Stimulated activated CD8-positive, alpha-beta memory T cell treated with anti-CD3 and anti-CD28 coated beads, Interleukin-2, amount 100 ng/mL, for 48 hours (primary cell): ENCODE results near the gene ARHGAP6.
A peak's percentile ranks its signal among the peaks of the same experiment; 100 is the strongest.
"Not testable (repeated sequence)": the region's sequence is repeated elsewhere in the genome, so short reads cannot be mapped to it uniquely, and the experiment has no call there.

Experiments used
- DNase-seq, 2 donors: peaks; one replicate each; pipeline ENCODE4 v3.0.0-alpha.2; 2020; ENCODE audit warnings: low read depth in 2 of 2

The ARHGAP6 gene

DNA sequence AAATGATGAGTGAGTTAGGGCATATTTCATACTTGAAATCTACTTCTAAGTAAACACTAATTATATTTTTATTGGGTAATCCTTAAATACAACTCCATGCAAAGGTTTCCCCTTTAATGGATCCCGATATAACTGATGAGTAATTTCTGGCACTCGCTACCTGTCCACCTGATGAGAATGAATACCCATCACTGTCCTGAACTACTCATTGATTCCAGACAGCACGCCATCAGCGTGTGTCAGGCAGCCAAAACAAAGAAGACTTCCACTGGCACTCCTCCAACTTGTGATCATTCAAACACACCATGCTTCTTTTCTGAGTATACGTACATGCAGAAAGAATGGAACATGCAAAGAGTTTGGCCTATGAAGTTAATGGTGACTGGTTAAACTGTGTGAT, 485.1 kb downstream of the ARHGAP6 start:
- no peak for DNase-seq

- DNase-seq = no peak
These were observed 493.3 kb downstream of the ARHGAP6 start for GRCh38 chrX:11172415-11172814.

- no peak for DNase-seq
These were observed 493.8 kb downstream of the ARHGAP6 start for GRCh38 chrX:11171956-11172355.

DNA sequence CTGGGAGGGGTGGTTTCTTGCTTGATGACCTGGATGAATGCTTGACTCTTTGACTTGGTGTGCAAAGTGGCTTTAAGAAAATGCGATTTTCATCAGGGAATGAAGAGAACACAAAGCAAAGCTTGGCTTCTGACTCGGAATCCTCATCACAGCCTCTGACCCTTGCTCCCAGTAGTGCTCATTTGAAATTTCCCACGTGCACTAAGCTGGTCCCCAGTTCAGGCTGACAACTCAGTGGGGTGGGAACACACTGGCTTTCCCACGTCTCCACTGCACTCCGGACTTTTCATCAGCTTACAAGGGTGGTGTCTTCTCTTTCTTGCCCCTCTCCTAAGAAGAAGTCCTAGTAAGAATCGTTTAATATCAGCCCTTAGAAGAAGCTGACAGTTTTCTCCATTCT, 501.3 kb downstream of the ARHGAP6 start:
- DNase-seq = no peak

- DNase-seq = no peak
These were observed 506.6 kb downstream of the ARHGAP6 start for GRCh38 chrX:11159149-11159548.

- DNase-seq = no peak
These were observed 513.7 kb downstream of the ARHGAP6 start for GRCh38 chrX:11151799-11152559.

DNA sequence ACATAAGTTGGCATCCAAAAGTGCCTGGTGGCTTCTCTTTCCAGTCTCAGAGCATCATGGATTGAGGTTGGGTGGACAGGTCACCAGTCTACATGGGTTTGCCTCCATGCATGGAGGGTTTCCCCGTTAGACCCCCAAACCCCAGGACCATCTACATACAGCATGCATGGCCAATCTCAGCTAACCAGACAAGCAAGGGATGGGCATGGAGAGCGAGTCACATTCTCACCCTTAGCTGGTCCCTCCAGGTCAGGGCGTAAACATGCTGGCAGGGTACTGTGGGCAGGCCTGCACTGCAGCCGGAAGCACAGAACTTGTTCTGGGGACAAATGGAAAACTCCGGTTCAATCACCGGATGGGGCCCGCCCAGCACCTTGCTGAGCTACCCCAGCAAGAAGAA, 517.3 kb downstream of the ARHGAP6 start:
- DNase-seq = no peak

- no peak for DNase-seq
These were observed 519.3 kb downstream of the ARHGAP6 start for GRCh38 chrX:11146411-11146810.

GRCh38 chrX:11143931-11144678, 521.6 kb downstream of the ARHGAP6 start:
- peak in 1 of 2 donors; percentile 1 for DNase-seq

DNA sequence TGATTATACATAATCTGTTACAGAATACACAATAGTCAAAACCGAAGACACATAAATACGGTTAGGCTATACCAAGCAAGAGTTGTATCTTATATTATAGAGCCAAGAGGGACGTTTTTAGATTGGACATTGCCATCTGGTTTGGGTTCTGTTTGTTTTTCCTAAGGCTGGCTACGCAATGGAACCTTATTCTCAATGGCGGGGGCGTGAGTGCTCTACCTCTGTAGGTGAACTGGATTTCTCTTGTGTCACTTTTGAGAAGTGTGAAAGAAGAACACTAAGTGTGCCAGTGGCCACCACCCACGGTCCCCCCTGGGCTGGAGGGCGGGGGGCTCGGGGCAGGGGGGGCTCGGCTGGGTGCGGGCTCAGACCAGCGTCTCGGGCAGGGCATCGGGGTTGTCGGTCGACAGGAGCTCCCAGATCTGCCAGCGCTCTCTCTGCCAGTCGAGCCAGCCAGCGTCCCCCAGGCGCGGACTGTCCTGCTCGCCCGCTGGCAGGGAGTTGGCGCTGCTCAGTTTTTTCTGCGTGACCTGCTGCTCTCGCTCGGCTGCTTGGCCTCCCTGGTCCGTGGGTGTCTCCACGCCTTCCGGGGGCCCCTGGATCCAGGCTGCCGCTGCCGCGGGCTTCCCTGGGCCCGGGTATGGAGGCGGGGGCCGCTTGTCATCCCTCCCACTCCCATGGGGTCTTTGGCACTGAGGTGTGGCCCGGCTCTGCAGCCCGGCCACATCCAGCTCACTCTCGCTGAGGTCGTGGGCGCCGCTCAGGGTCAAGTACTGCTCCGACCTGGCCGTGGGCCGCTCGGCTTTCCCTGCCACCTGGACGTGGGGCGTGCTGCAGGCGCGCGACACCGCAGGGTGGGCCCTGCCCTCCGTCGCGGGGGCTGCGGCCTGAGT, 527.0 kb downstream of the ARHGAP6 start:
- no peak for DNase-seq

GRCh38 chrX:11137543-11138139, 528.1 kb downstream of the ARHGAP6 start:
- DNase-seq = no peak

DNA sequence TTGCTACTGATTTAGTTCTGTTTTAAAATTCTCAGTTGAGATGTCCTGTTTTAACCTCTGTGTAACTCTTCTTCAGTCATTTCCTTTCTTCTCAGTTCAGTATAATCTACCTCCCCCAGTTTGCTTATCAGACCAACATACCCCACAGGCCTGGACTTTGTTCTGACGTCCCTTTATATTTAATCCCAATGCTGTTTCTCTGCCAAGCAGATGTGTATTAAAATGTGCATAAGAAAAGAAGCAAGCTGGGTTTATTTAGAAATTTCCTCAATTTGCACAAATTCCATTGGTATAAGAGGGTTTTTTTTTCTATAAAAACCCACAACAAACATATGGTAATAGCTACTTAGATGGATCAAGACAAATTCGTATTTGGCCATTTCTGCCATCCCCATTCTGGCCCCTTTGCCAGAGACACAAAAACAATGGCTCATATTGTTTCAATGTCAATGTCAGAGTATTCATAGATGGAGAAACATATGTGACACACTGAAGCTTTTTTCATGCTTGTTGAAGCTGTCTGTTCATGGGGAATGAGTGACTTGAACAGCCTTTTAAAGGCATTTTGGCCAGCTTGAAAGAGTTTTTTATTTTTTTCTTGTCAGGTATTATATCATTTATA, 530.0 kb downstream of the ARHGAP6 start:
- no peak for DNase-seq

DNA sequence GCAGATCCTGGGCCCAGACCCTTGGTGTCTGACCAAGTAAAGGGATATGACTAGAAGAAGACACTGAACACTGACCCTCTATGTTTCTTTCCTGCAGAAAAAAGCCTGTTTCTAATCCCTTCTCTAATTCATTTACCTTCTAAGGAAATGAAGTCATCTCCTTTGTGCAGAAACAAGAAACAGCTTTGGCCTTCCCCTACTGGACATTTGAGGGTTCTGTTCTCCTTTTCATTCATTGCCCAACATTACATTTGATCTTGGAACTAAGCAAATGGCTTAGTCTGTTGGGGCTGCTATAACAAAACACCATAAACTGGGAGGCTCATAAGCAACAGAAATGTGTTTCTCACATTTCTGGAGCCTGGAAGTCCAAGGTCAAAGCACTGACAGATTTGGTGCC, 534.6 kb downstream of the ARHGAP6 start:
- DNase-seq = no peak

GRCh38 chrX:11130136-11130535, 535.6 kb downstream of the ARHGAP6 start:
- no peak for DNase-seq

- no peak for DNase-seq
These were observed 536.1 kb downstream of the ARHGAP6 start for GRCh38 chrX:11129534-11130105.

- no peak for DNase-seq
These were observed 540.7 kb downstream of the ARHGAP6 start for GRCh38 chrX:11125060-11125459.

- no peak for DNase-seq
These were observed 541.6 kb downstream of the ARHGAP6 start for GRCh38 chrX:11124112-11124511.

GRCh38 chrX:11123087-11123486, 542.6 kb downstream of the ARHGAP6 start:
- not testable (repeated sequence) for DNase-seq

- DNase-seq = no peak
These were observed 546.3 kb downstream of the ARHGAP6 start for GRCh38 chrX:11119313-11119943.

GRCh38 chrX:11117745-11118144, 548.0 kb downstream of the ARHGAP6 start:
- DNase-seq = no peak

GRCh38 chrX:11113731-11114130, 552.0 kb downstream of the ARHGAP6 start:
- DNase-seq = no peak
